LNCAP (cell line): ENCODE results near the gene FLII.

ENCODE experiments used
- CTCF ChIP-seq: fragments of 450-650 bp; IDR thresholded peaks from 2 replicates; pipeline ENCODE4 v1.5.1; 2017; ENCODE audit warnings: mild to moderate bottlenecking

The FLII gene

GRCh38 chr17:18256776-18257175 is 1.8 kb downstream of the FLII start:
- no peak for TF ChIP-seq CTCF

GRCh38 chr17:18256351-18256750 is 2.2 kb downstream of the FLII start:
- TF ChIP-seq CTCF: no peak

- TF ChIP-seq CTCF: no peak
Measured at GRCh38 chr17:18254888-18255649, 3.5 kb downstream of the FLII start.

- TF ChIP-seq CTCF: no peak
Measured at GRCh38 chr17:18253947-18254821, 4.4 kb downstream of the FLII start.

GRCh38 chr17:18253187-18253884 is 5.2 kb downstream of the FLII start:
- no peak for TF ChIP-seq CTCF

GRCh38 chr17:18252160-18252559 is 6.4 kb downstream of the FLII start:
- TF ChIP-seq CTCF: no peak

- no peak for TF ChIP-seq CTCF
Measured at GRCh38 chr17:18251204-18251603, 7.3 kb downstream of the FLII start.
